NCI-H2029 (cell line): ENCODE data around the gene SFXN5.

Source experiments
- DNase-seq: peaks from one replicate; lab custom pipeline; 2025; lab: John Stamatoyannopoulos, UW

The SFXN5 gene

GRCh38 chr2:72956050-72956395 lies 115.5 kb downstream of the SFXN5 start:
- DNase-seq, result no peak

GRCh38 chr2:72955228-72956049 lies 116.1 kb downstream of the SFXN5 start:
- no peak for DNase-seq

GRCh38 chr2:72954376-72955227 lies 116.9 kb downstream of the SFXN5 start:
- no peak for DNase-seq

GRCh38 chr2:72953976-72954375 lies 117.5 kb downstream of the SFXN5 start:
- DNase-seq, result no peak

- DNase-seq, result no peak
Observed at GRCh38 chr2:72953528-72953927, 118.0 kb downstream of the SFXN5 start.

- DNase-seq, result no peak
Observed at GRCh38 chr2:72952961-72953360, 118.6 kb downstream of the SFXN5 start.

- DNase-seq, result no peak
Observed at GRCh38 chr2:72952110-72952823, 119.2 kb downstream of the SFXN5 start.

GRCh38 chr2:72951303-72952095 lies 120.0 kb downstream of the SFXN5 start:
- no peak for DNase-seq

GRCh38 chr2:72950558-72951255 lies 120.8 kb downstream of the SFXN5 start:
- no peak for DNase-seq

GRCh38 chr2:72949642-72950041 lies 121.9 kb downstream of the SFXN5 start:
- DNase-seq, result no peak

- DNase-seq, result no peak
Observed at GRCh38 chr2:72949045-72949444, 122.5 kb downstream of the SFXN5 start.

GRCh38 chr2:72947952-72948830 lies 123.3 kb downstream of the SFXN5 start:
- DNase-seq, result no peak

- no peak for DNase-seq
Observed at GRCh38 chr2:72946466-72946865, 125.0 kb downstream of the SFXN5 start.

GRCh38 chr2:72945450-72946019 lies 126.0 kb downstream of the SFXN5 start:
- no peak for DNase-seq

- DNase-seq, result no peak
Observed at GRCh38 chr2:72944804-72945449, 126.6 kb downstream of the SFXN5 start.

- no peak for DNase-seq
Observed at GRCh38 chr2:72943540-72944395, 127.7 kb downstream of the SFXN5 start.

GRCh38 chr2:72942881-72943418 lies 128.6 kb downstream of the SFXN5 start:
- DNase-seq, result no peak

GRCh38 chr2:72942293-72942692 lies 129.2 kb downstream of the SFXN5 start:
- DNase-seq, result no peak
